PC-3 (cell line): ENCODE data around the gene IPO8. TPM values are rescaled to one million over a fixed set of nuclear protein-coding genes. Genes with fewer than 3 reads are reported as not detected.
"Not testable (repeated sequence)": the region's sequence is repeated elsewhere in the genome, so short reads cannot be mapped to it uniquely, and the experiment has no call there.

Experiments used
- ATAC-seq: fragments of 200-7000 bp; cut with Tn5 transposase; 2 replicates; pipeline ENCODE4 v1.9.1; 2020; ENCODE audit warnings: mild to moderate bottlenecking, moderate library complexity
- BruUV-seq: library from RNA; stranded (reverse); fragments of 400-500 nt; replicated peaks from 2 replicates; lab custom pipeline; 2021; lab: Mats Ljungman, UMichigan
- CTCF ChIA-PET: fragments of 300-600 bp; sonication (Branson Sonifier 250); formaldehyde crosslinking; loops from one replicate; lab custom pipeline; 2022; ENCODE audit warnings: antibody characterized with exemption; lab: Charles Lee
- POLR2A ChIA-PET: fragments of 300-600 bp; sonication (Branson Sonifier 250); formaldehyde crosslinking; loops from one replicate; lab custom pipeline; 2022; ENCODE audit warnings: antibody characterized with exemption; ENCODE audit not compliant: unreplicated experiment; lab: Charles Lee
- DNase-seq: peaks from one replicate; pipeline ENCODE4 v3.0.0-alpha.2; 2015
- H2AFZ ChIP-seq: fragments of 300-600 bp; sonication (generic); 2 replicates; pipeline ENCODE4 v1.6.0; 2016; ENCODE audit warnings: antibody characterized with exemption, low read length
- H3F3A ChIP-seq: fragments of 300-600 bp; sonication (generic); one replicate; pipeline ENCODE4 v1.6.0; 2017; ENCODE audit warnings: antibody characterized with exemption, low read length, control low read depth, mild to moderate bottlenecking; ENCODE audit not compliant: unreplicated experiment
- H3K27ac ChIP-seq: fragments of 300-600 bp; sonication (generic); 2 replicates; pipeline ENCODE4 v1.5.1; 2016; ENCODE audit warnings: mild to moderate bottlenecking, low read length
- H3K27me3 ChIP-seq: fragments of 300-600 bp; sonication (generic); 2 replicates; pipeline ENCODE4 v1.6.1; 2016; ENCODE audit warnings: low read length, mixed read lengths
- H3K36me3 ChIP-seq: fragments of 300-600 bp; sonication (generic); 2 replicates; pipeline ENCODE4 v1.6.1; 2016; ENCODE audit warnings: low read depth, mixed run types, low read length, mixed read lengths
- H3K4me1 ChIP-seq: fragments of 300-600 bp; sonication (generic); 2 replicates; pipeline ENCODE4 v1.5.1; 2016; ENCODE audit warnings: low read length; ENCODE audit not compliant: insufficient read depth
- H3K4me2 ChIP-seq: fragments of 300-600 bp; sonication (generic); 2 replicates; pipeline ENCODE4 v1.6.0; 2016; ENCODE audit warnings: low read length
- H3K4me3 ChIP-seq: fragments of 300-600 bp; sonication (generic); 2 replicates; pipeline ENCODE4 v1.5.1; 2016; ENCODE audit warnings: mild to moderate bottlenecking, low read length, mixed read lengths
- H3K79me2 ChIP-seq: fragments of 300-600 bp; sonication (generic); 2 replicates; pipeline ENCODE4 v1.6.1; 2017; ENCODE audit warnings: low read length, mixed read lengths
- H3K9ac ChIP-seq: fragments of 300-600 bp; sonication (generic); 2 replicates; pipeline ENCODE4 v1.6.0; 2016; ENCODE audit warnings: mild to moderate bottlenecking, low read length
- H3K9me2 ChIP-seq: fragments of 300-600 bp; sonication (generic); replicated peaks from 2 replicates; pipeline ENCODE4 v1.6.1; 2016; ENCODE audit warnings: mixed run types, low read length, mixed read lengths
- H3K9me3 ChIP-seq: fragments of 300-600 bp; sonication (generic); 2 replicates; pipeline ENCODE4 v1.6.1; 2016; ENCODE audit warnings: low read length, mixed read lengths
- H4K20me1 ChIP-seq: fragments of 300-600 bp; sonication (generic); 2 replicates; pipeline ENCODE4 v1.6.1; 2016; ENCODE audit warnings: low read length, mixed read lengths
- EZH2 ChIP-seq: fragments of 300-600 bp; sonication (generic); IDR thresholded peaks from one replicate; pipeline ENCODE4 v1.6.1; 2017; ENCODE audit warnings: antibody characterized with exemption, mild to moderate bottlenecking, low read length; ENCODE audit not compliant: unreplicated experiment
- EZH2phosphoT487 ChIP-seq: fragments of 300-600 bp; sonication (generic); IDR thresholded peaks from 2 replicates; pipeline ENCODE4 v1.6.1; 2018; ENCODE audit warnings: mild to moderate bottlenecking, antibody characterized with exemption, low read length, borderline replicate concordance
- intact Hi-C: fragments of 100-400 bp; cut with micrococcal nuclease; formaldehyde crosslinking; loops from 2 replicates; pipeline ENCODE4 v1.9.0; 2023
- total RNA-seq: library from RNA; depleted of rRNA; stranded (reverse); fragments of >200 nt; gene quantifications from 2 replicates; pipeline ENCODE4 v1.2.3, GENCODE V29; 2014
- TF ChIP-seq, protein P1 (sequence below): fragments of 300-600 bp; sonication (generic); conservative IDR thresholded peaks from 2 replicates; pipeline ENCODE4 v1.5.1; 2017; ENCODE audit warnings: antibody characterized with exemption, low read depth, mild to moderate bottlenecking, low read length

The IPO8 gene
- total RNA-seq, 1 experiment from 2014 or later = 13.3 TPM

DNA sequence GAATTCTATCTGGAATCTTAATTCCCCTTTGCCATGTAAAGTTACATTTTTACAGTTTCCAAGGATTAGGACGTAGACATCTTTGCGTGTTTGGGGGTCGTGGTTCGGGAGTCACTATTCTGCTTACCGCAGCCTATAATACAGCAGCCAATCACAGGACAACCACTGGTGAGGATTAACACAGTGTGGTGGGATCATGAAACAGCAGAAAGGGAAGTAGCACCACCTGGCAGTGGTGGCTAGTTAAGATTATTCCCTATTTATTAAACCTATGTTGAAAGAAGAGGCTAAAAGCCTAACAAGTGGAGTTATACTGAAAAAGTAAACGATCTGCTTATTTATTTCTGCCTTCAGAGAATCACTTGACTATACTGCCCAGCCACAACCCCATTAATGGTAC, 71.7 kb downstream of the IPO8 start:
- ChIA-PET POLR2A (no interaction called here), CTCF (no interaction called here)
- Histone ChIP-seq H3F3A (no peaks in the 10 kb centered on the region), H3K9me2 (no peaks in the 10 kb centered on the region), H3K9me3 (no peaks in the 10 kb centered on the region), H2AFZ (no peak overlapping the region), H3K79me2 (no peaks in the 10 kb centered on the region), H3K27ac (no peak overlapping the region), H4K20me1 (no peaks in the 10 kb centered on the region), H3K27me3 (no peaks in the 10 kb centered on the region), H3K4me3 (no peak overlapping the region), H3K4me1 (peaks cover 7% of the 10 kb centered on the region), H3K36me3 (no peaks in the 10 kb centered on the region), H3K9ac (no peak overlapping the region), H3K4me2 (no peak overlapping the region)
- no TSS peak for BruUV-seq
- intact Hi-C loops = no loop called here
- no peak for ATAC-seq
- no peak for DNase-seq
- TF ChIP-seq EZH2 (no peak), EZH2phosphoT487 (no peak)
- TF ChIP-seq, protein P1, sequence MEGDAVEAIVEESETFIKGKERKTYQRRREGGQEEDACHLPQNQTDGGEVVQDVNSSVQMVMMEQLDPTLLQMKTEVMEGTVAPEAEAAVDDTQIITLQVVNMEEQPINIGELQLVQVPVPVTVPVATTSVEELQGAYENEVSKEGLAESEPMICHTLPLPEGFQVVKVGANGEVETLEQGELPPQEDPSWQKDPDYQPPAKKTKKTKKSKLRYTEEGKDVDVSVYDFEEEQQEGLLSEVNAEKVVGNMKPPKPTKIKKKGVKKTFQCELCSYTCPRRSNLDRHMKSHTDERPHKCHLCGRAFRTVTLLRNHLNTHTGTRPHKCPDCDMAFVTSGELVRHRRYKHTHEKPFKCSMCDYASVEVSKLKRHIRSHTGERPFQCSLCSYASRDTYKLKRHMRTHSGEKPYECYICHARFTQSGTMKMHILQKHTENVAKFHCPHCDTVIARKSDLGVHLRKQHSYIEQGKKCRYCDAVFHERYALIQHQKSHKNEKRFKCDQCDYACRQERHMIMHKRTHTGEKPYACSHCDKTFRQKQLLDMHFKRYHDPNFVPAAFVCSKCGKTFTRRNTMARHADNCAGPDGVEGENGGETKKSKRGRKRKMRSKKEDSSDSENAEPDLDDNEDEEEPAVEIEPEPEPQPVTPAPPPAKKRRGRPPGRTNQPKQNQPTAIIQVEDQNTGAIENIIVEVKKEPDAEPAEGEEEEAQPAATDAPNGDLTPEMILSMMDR = no peak

DNA sequence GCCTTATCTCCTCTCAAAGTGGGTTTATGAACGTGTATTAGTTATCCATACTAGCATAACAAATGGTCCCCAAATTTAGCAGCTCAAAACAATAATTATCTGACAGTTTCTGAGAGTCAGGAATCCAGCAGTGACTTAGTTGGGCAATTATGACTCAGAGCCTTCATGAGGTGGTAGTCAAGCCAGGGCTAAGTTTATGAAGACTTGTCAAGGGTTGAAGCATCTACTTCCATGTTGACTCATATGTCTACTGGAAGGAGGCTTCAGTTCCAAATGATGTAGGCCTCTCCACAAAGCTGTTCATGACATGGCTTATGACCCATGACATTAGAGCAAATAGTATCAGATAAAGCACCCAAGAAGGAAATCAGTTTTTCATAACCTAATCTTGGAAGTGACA, 73.2 kb downstream of the IPO8 start:
- intact Hi-C loops = no loop called here
- Histone ChIP-seq H3K4me2 (no peak overlapping the region), H3K9ac (no peak overlapping the region), H3K9me2 (no peaks in the 10 kb centered on the region), H3K9me3 (no peaks in the 10 kb centered on the region), H3K27me3 (no peaks in the 10 kb centered on the region), H2AFZ (no peak overlapping the region), H3K36me3 (no peaks in the 10 kb centered on the region), H3K79me2 (no peaks in the 10 kb centered on the region), H3K4me3 (no peak overlapping the region), H3K4me1 (peaks cover 7% of the 10 kb centered on the region), H3K27ac (no peak overlapping the region), H4K20me1 (no peaks in the 10 kb centered on the region), H3F3A (no peaks in the 10 kb centered on the region)
- ChIA-PET POLR2A (no interaction called here), CTCF (no interaction called here)
- BruUV-seq = no TSS peak
- no peak for ATAC-seq
- TF ChIP-seq EZH2phosphoT487 (no peak), EZH2 (no peak)
- TF ChIP-seq, protein P1 = no peak
- DNase-seq = peak; percentile 48

DNA sequence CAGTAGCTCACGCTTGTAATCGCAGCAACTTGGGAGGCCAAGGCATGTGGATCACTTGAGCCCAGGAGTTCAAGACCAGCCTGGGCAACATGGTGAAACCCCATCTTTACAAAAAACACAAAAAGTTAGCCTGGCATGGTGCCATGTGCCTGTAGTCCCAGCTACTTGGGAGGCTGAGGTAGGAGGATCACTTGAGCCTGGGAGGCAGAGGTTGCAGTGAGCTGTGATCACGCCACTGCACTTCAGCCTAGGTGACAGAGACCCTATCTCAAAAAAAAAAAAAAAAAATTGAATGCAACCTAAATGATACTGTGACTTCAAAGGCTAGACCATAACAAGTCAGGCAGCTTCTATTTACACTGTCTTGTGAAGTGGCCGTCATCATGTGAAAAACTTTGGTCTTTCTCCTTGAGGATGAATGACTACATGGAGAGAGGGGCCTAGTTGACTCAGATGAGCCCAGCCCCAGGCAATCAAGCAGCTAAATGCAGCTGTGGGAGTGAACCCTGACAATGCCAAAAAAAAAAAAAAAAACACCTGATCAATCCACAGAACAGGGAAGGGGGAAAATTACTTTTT, 73.9 kb downstream of the IPO8 start:
- CTCF ChIA-PET, intact Hi-C loops, H3K36me3 ChIP-seq, H3K27ac ChIP-seq, H3K4me3 ChIP-seq, H3K4me2 ChIP-seq, BruUV-seq, H4K20me1 ChIP-seq, H2AFZ ChIP-seq, DNase-seq, H3K9me3 ChIP-seq, H3K4me1 ChIP-seq, H3K79me2 ChIP-seq, H3F3A ChIP-seq, H3K9ac ChIP-seq, ATAC-seq, H3K27me3 ChIP-seq, POLR2A ChIA-PET, H3K9me2 ChIP-seq: not testable (repeated sequence)
